ENCODE data around the gene DCLK1.

DNA sequence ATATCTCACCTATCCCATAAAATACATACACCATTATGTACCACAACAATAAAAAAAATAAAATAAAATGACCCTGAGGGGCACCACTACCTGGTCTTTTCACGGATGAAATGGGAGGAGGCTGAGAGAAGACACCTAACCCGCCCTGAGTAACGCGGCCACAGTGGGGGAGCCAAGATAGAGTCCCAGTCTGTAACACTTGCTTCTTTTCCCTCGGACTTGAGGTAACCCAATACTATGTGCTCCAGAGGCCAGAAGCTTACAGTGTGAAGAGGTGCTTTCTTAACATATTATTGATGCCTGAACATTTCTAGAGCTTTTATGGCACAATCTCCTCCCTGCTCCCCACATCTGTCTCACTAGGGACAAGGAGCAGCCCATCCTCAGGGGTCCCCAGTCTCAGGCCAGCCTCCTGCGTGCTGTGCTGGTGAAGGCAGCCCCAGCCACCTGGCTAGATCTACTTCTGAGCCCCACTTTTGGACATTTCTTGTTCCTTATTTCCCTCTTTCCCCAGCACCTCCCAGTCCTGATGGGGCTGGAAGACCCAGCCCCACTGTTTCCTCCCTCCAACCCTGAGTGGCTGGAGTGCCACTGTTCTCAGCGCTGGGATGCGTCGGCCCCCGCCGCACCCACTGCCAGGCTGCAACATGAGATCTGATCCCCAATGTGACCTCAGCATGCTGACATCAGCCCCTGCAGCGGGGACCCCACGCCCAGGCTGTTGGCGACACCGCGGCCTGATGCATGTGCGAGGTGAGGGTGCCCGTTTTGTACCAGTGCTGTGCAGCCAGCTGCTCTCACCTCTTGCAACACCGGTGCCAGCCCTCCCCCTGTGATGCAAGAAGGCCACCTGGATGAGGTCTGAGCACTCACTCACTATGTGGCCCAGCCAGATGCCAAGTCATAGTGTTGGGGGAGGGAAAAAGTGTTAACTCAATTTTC, 143.3 kb downstream of the DCLK1 start:
- TF ChIP-seq, protein P1, sequence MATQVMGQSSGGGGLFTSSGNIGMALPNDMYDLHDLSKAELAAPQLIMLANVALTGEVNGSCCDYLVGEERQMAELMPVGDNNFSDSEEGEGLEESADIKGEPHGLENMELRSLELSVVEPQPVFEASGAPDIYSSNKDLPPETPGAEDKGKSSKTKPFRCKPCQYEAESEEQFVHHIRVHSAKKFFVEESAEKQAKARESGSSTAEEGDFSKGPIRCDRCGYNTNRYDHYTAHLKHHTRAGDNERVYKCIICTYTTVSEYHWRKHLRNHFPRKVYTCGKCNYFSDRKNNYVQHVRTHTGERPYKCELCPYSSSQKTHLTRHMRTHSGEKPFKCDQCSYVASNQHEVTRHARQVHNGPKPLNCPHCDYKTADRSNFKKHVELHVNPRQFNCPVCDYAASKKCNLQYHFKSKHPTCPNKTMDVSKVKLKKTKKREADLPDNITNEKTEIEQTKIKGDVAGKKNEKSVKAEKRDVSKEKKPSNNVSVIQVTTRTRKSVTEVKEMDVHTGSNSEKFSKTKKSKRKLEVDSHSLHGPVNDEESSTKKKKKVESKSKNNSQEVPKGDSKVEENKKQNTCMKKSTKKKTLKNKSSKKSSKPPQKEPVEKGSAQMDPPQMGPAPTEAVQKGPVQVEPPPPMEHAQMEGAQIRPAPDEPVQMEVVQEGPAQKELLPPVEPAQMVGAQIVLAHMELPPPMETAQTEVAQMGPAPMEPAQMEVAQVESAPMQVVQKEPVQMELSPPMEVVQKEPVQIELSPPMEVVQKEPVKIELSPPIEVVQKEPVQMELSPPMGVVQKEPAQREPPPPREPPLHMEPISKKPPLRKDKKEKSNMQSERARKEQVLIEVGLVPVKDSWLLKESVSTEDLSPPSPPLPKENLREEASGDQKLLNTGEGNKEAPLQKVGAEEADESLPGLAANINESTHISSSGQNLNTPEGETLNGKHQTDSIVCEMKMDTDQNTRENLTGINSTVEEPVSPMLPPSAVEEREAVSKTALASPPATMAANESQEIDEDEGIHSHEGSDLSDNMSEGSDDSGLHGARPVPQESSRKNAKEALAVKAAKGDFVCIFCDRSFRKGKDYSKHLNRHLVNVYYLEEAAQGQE (IDR thresholded peaks at IDR 0.05; ENCODE audit: insufficient read depth in 1 of 2, low read depth in 2 of 2, low read length in 2 of 2) = no peak
- TF ChIP-seq TAF1 (IDR thresholded peaks at IDR 0.05; ENCODE audit: borderline replicate concordance, insufficient read depth, low read length) = no peak
